ENCODE data around the gene ZIC1.

DNA sequence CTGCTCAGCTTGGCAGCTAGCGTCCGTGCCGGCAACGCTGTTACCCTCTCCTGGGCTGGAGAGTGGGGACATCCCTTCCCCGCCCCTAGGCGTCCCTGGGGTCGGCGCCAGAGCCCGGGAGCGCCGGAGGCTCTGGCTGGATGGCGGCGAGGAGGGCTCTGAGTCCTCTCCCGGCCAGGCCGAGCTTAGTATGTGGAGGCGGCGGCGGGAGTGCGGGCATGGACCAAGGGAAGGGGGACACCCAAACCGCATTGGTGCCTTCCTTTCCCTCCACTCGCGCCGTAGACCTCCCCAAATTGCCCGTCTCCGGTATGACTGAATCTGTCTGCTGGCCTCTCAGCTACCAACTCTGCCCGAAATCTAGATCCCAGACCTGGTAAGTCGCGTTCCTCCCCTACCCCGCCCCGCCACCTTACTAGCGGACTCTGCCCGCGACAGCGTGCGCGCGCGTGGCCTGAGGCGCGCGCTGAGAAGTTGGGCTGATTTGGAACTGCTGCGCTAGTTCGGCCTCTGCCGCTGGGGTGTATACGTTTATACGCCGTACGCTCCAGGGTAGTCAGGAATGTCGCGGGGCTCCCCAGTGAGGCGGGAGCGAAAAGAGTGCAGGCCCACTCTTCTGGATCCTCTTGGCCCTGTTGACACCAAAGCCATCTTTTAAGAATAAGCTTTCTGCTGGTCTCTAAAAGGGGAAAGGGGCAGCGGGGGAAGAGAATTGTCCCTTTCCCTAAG is 12.2 kb downstream of the ZIC1 start:
- no peak for TF ChIP-seq EZH2phosphoT487 (IDR thresholded peaks at IDR 0.05; ENCODE audit: insufficient read depth, low read depth)
- TF ChIP-seq EZH2 (IDR thresholded peaks at IDR 0.05; ENCODE audit: insufficient read depth, poor library complexity, severe bottlenecking), result no peak
